HG03025 (cell line): Measurements from ENCODE around the gene SMYD3.
"Not testable (repeated sequence)": the region's sequence is repeated elsewhere in the genome, so short reads cannot be mapped to it uniquely, and the experiment has no call there.

Experiments used
- ATAC-seq: cut with Tn5 transposase; IDR thresholded peaks from one replicate; pipeline ENCODE4 v1.9.1; 2021; ENCODE audit warnings: mild to moderate bottlenecking, moderate library complexity; ENCODE audit not compliant: unreplicated experiment, low FRiP score

The SMYD3 gene

DNA sequence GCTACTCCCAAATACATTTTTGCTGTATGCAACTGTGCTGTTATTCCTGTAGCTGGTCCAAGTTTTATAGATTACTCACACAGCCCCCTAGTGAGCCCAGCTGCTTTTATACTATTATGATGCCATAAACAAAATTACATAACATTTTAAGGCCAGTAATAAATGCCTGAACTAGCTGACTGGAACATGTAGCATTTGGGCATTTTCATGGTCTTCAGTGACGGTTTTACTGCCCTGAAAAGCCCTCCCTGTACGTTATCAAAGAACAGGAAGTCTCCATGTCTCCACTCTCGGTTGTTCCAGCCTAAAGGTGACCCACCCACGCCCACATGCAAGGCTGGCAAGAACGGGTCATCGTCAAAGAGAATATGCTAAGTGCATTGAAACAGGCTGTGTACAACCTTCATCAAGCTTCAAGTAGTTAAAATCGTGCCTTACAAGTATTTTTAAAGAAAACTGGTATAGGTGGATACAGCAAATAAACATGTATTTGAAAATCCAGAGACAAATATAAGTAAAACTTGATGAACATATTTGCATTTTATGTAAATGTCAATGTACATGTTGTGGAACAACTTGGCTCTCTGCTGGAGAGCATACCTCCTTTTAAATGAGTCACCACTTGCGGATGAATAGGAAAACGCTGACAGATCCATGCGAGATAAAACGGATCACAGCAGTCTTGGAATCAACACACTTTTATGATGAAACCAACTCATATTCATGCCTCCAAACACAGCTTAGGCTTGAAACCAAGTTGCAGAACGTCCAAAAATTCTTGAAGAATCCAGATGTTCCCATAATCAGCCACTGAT lies 520.5 kb downstream of the SMYD3 start:
- no peak for ATAC-seq

DNA sequence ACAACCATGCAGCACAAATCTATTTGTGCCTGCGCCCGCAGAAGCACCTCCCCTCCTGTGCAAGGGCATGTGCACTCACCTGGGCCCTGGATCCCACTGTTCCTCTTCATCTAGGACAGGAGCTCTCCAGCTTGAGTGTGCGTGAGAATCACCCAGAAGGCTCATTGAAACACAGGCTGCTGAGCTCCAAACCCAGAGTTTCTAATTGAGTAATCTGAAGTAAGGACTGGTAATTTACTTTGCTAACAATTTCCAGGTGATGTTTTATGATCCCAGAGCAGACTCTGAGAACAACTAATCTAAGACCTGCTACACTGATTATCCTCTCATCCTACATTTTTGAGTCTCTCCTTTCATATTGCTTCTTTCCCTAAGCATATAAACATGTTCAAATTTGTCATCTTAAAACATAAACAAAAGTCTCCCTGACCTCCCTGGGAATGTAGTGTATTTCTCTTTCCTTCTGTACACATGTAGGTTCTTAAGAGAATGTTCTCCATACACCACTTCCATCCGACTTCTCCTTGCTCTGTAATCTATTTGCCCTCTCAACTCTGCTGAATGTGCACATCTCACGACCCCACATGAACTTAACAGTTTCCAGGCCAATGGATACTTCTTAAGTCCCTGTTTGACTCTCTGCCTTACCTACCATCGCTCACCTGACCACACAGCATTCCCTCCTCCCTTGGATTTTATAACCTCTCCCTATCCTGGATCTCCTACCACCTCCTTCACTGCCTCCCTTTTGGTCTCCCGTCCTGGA lies 522.5 kb downstream of the SMYD3 start:
- no peak for ATAC-seq

DNA sequence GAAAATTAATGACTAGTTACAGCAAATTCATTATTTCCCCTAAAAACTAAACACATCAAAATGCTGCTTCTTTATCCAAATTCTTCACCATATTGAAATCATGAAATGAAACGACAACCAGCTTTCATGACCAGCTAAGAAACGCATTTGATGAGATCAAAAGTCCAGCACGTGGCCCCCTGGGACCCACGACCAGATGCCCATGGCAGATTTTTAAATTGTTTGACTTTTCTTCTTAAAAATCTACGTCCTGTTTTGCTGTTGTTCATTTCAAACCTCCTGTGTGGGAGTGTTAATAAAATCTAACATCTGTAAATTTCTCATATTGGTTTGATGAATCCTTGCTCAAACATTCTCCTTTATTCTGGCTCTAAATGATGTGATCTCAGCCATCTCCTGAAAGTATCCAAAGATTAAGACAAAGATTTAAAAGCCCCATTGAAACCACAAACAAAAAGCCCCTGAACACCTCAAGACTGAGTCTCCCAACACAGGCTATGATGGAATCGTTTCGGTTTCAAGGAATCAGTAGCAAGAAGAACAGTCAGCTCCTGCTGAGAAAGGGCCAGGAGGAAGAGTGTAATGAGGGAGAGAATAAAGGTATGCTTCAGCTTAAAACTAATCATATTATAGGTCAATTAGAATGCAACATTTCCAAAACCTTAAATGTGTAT lies 523.6 kb downstream of the SMYD3 start:
- ATAC-seq: no peak

DNA sequence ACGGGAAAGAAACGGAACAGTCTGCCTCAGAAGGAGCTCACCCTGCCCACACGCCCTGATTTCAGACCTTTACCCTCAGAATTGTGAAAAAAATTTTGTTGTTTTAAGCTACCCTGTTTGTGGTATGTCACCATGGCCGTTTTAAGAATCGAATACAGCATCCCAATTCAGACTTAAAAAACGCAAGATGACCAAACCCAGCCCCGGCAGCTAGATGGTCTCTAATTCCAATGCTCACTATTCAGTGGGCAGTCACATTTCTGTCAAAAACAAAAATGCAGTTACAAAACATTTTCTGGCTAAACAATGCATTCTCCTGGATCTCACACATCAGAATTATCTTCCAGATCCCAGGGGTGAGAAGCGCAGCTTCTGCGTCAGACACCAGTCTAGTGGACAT lies 527.5 kb downstream of the SMYD3 start:
- no peak for ATAC-seq

DNA sequence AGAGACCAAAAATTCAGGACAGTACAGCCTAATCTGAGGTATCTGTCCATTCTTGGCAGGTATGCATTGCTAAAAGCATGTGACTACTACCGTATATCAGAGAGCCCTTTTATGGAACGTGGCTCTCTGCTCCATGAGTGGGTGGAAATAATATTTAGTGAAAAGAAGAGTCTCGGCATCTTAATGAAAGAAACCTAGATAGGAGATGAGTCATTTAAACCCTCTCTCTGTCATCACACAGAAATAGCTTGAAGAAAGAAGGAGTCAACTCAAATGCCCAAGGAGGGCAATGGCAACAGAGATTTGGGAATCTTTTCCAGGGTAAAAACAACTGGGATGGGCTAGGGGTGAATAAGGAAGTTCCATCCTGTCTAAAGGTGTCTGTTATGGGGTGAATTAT lies 528.2 kb downstream of the SMYD3 start:
- ATAC-seq: no peak

DNA sequence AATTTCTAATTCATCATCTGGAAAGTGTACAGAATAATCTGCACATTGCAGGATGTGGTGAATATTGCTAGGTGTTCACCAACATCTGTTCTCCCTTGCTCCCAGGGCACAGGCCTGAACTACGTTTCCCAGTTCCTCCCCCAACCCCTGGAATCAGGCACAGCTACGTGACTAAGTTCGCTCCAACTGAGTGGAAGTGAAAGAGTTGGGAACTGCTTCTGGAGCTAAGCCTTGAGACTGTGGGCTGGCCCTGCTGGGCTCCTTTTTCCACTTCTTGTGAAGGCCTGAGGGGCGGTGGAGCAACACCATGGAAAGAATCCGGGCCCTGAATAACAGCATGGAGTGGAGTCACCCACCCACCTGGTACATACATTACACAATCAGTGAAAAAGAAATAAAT lies 534.6 kb downstream of the SMYD3 start:
- ATAC-seq: no peak

DNA sequence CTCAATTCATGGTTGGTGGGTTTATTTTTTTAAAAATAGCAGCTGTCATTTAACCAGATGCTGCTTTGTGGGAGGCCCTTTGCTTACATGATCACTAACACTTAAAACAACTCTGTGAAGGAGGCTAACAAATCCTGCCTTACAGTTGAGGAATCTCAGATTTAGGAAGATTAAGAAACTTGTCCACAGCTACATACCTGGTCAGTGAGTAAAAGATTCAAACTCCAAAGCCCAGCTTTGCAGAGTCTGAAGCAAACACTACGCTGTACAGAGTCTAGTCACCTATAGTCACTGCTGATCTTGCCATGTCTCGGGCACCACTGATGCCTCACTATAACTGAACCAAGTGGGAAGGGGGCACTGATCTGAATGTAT lies 535.4 kb downstream of the SMYD3 start:
- ATAC-seq: no peak

DNA sequence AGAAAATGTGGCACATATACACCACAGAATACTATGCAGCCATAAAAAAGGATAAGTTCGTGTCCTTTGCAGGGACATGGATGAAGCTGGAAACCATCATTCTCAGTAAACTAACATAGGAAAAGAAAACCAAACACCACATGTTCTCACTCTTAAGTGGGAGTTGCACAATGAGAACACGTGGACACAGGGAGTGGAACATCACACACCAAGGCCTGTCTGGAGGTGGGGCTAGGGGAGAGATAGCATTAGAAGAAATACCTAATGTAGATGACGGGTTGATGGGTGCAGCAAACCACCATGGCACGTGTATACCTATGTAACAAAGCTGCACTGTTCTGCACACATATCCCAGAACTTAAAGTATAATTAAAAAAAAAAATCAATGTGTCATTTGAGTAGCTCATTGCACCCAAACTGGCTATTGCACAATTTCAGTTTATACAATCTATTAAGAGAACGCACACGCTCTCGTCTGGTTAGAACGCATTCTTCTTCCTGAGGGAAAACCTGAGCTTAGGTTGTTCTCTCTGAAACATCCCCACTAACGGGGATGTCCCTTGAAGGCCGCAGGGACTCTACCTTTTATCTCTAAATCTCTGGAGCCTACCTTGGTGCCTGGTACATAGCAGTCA lies 535.9 kb downstream of the SMYD3 start:
- ATAC-seq: not testable (repeated sequence)

DNA sequence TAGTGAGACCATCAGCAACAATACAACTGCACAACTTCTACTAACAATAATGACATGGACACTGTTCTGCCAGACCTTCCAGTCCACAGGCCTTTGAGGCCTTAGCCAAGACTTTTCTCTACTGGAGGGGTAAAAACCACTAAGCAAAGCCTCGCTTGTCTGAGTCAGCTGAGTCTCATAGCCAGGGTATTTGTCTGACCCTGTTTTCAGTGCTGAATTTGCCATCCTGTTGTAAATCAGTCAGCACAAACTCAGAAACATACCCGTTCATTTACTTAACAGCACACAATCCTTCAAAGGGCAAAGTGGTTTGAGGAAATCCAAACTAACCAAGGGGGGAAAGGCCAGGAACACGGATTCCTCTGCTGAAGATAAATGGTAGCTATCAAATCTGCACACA lies 537.8 kb downstream of the SMYD3 start:
- ATAC-seq: no peak

DNA sequence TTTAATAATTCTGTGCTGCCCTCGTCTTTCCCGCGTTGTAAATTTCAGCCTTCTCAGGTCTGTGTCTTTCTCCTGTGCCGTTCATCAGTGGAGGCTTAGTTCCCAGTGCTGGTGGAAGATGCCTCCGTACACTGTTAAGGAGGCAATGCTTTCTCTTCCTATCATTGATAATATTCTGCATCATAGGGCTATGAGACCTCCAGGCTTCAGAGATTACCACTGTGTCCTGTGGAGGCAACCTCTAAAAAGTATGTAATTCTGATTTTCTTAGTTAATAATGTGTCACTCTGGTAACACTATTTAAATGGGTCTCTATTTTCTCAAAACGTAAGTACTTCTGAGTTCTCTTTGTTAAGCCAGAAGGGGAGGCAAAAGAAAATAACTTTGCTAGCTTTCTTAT lies 538.3 kb downstream of the SMYD3 start:
- no peak for ATAC-seq

DNA sequence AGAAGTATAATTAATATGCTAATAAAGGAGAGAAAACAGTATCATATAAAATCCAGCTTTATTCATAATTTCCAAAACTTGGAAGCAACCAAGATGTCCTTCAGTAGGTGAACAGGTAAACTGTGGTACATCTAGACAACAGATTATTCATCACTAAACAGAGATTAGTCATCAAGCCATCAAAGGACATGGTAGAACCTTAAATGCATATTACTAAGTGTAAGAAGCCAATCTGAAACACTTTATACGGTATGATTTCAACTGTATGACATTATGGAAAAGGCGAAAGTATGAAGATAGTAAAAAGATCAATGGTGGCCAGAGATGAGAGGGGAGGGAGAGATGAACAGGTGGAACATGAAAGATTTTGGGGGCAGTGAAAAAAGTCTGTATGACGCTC lies 541.7 kb downstream of the SMYD3 start:
- no peak for ATAC-seq

DNA sequence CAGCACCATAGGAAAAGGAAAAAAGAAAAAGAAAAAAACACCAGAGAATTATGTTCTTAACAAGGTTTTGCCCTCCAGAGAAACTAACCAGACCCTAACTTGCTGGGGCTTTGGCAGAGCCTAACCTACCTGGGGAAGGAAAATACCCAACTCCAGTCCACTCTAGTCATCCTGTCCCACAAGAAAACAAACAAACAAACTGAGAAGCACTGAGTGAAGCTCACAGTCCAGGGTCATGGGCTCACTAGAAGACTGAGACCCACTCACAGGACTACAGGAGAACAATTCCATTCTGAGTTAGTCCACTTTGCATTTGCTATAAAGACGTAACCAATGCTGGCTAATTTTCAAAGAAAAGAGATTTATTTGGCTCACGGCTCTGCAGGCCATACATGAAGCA lies 543.4 kb downstream of the SMYD3 start:
- ATAC-seq: no peak

DNA sequence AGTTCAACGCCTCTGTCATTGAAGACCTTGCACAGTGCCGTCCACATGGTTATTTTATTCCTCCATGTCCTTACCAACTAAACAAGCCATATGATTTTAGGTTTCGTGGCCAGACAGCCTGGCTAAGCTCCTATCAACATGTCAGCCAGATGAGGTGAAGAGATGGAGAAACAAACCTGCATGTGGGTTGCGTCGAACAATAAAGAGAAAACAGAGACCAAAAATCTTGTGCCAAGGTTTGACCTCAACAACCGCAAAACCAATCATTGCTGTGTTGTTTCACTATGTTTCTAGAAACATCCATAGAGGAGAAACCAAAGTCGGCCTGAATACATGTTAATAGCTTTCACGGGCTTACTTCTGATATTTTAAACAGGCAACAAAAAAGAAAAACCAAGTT lies 544.6 kb downstream of the SMYD3 start:
- ATAC-seq: no peak

DNA sequence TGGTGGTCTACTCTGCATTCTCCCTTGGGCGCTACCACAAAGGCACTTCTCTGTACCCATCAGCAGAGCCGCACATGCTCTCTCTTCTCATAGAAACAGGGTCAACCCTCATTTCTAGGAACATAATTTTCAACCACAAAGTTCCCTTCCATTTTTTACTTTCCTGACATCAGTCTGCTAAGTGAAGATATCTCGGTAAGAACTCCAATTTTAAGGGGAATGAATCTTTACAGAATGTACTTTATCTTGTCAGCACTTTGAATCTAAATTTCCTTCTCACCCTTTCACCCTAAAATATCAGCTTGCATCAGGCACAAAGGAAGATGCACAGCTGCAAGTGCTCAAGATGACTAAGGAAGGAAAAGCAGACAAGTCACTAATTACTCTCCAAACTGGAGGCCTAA lies 545.9 kb downstream of the SMYD3 start:
- ATAC-seq: no peak

DNA sequence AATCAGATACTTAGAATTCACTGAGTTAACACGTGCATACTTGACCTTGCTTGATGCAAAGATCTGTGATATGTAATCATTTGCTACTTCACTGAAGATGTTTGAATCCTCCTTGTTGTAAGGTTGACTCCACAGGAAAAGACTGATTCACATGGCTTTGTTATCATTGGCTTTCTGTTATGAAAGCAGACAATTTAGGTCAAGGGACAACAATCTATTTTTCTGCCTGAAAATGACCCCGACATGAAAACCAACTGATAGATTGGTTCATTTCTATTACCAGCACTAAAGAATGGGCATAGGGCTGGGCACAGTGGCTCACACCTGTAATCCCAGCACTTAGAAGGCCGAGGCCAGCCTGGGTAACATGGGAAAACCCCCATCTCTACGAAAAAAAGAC lies 546.9 kb downstream of the SMYD3 start:
- ATAC-seq: no peak

DNA sequence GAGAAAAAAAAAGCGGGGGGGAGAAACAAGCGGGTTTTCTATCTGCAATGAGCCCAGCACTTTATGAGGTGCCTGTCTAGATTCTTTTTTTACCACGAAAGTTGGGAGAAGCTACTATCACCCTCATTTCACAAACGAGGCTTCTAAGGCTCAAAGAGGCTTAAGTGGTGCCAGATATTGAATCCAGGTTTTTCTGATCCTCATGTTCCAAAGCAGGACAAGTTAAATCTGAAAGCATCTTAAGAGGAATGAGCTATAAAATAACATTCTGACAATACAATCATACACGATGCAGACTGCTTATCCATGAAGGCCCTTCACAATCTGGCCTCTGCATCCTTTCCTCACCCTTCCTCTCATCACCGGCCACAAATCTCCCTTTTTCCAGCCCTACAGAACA lies 549.1 kb downstream of the SMYD3 start:
- ATAC-seq: no peak

DNA sequence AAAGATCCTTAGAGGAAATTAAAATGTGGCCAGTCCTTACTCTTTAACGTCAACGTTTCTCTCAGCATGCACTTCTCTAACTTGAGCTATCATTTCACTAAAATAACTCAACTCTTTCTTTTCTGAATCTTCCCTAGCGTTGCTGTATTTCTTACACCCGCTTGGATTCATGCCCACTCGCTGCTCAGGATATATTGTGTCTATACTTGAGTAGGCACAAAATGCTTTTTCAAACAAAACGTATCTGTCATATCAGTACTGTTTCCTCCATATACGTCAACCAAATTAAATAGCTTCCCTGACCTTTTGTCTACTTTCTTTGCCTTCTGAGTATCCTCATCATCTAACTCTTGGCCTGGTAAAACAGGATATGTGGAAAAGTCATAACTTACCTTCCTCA lies 549.7 kb downstream of the SMYD3 start:
- no peak for ATAC-seq

DNA sequence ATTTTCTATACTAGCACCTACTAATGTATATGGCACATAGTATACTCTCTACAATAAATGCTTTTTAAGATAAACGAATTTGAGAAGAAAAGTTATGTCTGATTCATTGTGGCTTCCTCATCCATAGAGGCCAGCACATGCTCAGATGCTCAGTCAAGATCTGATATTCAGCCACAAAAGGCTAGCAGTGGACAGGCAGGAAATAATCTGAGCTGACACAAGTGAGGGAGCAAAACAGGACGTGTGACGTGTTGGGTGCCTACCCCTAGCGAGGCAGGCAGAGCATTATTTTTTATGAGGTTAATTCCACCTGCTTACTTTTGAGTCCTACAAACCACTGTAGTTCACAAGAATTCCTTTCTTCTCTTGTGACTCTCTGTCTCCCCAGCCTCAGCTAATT lies 550.9 kb downstream of the SMYD3 start:
- no peak for ATAC-seq

DNA sequence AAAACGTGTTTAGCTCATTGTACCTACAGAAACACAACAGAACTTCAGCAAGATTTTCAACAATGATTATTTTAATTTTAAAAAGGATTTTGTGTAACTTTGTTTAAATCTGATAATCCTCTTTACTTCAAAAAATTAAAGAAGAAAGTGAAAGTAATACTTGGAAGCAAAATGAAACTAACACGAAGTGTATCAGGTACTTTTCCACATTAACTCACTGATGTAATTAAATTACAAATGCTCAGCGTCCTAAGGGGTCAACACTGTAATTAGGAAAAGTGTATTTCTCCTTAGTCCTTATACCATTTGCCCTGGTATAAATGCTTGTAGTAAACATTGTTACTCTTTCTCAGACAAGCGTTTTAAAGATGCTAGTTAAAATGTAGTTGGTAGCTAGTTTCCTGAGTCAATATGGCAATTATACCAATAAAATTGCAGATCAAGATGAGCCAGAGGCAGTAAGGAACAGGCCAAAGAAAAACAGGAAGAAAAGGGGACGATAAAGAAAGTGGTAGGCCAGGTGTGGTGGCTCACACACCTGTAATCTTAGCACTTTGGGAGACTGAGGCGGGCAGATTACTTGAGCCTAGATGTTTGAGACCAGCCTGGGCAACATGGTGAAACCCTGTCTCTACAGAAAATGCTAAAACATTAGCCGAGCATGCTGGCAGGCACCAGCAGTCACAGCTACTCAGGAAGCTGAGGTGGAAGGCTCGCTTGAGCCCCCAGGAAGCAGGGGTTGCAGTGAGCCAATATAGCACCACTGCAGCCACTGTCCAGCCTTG lies 553.0 kb downstream of the SMYD3 start:
- ATAC-seq: peak; percentile 44

DNA sequence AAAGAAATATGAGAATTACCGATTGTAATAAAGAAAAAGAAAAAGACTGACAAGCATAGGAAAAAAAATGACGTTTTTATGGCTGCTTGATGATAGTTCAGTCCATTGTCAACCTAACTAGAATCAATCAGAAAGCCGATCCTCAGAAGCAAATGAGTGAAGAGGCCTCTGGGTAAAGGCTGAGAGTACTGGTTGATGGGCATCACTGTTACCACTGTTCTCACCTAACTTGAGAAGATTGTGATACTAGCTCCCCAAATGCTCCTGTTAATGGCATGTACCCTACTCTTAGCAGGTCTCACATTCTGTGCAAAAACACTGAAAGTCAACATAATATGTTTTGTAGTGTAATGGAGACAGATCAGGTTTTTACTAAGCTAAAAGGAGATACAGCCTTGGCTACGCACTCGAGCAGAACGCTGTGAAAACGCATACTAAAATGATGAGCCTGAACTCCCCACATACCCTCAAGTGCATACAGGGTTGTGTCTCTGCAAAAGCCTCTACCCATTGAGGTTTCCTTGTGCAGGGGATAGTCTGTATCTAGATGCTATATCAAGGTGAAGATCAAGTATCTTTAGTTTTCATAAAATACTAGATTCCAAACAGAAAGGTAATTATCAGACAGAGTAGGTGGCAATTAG lies 554.6 kb downstream of the SMYD3 start:
- ATAC-seq: no peak
